ENCODE results near the gene FEZ2. TPM values are rescaled to one million over a fixed set of nuclear protein-coding genes. Genes with fewer than 3 reads are reported as not detected.

FEZ2 gene
- total RNA-seq, 4 donors from 2014 or later = 34.3 to 51.6 (median 44.5) TPM

- DNase-seq = no peak
- intact Hi-C loops (cut with DNase I) = no loop called here
- H3K36me3 ChIP-seq = no peaks in the 10 kb centered on the region
- no peaks in the 10 kb centered on the region for H3K9me3 ChIP-seq
- WGBS, 2 donors = 81 to 93% methylated on average over 6 of the region's 6 CpGs
- no peak overlapping the region for H3K27ac ChIP-seq
- H3K27me3 ChIP-seq = no peaks in the 10 kb centered on the region
- H3K4me1 ChIP-seq = no peaks in the 10 kb centered on the region
- TF ChIP-seq POLR2A (IDR thresholded peaks at IDR 0.05) = no peak
- TF ChIP-seq, protein P1, sequence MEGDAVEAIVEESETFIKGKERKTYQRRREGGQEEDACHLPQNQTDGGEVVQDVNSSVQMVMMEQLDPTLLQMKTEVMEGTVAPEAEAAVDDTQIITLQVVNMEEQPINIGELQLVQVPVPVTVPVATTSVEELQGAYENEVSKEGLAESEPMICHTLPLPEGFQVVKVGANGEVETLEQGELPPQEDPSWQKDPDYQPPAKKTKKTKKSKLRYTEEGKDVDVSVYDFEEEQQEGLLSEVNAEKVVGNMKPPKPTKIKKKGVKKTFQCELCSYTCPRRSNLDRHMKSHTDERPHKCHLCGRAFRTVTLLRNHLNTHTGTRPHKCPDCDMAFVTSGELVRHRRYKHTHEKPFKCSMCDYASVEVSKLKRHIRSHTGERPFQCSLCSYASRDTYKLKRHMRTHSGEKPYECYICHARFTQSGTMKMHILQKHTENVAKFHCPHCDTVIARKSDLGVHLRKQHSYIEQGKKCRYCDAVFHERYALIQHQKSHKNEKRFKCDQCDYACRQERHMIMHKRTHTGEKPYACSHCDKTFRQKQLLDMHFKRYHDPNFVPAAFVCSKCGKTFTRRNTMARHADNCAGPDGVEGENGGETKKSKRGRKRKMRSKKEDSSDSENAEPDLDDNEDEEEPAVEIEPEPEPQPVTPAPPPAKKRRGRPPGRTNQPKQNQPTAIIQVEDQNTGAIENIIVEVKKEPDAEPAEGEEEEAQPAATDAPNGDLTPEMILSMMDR (IDR thresholded peaks at IDR 0.05) = no peak
- H3K4me3 ChIP-seq (replicated peaks in 1 of 3) = no peak overlapping the region
These were observed 17.3 kb upstream of the FEZ2 start for GRCh38 chr2:36615222-36615621.

GRCh38 chr2:36613801-36614200, 15.8 kb upstream of the FEZ2 start:
- Histone ChIP-seq H3K36me3 (no peaks in the 10 kb centered on the region), H3K27me3 (no peaks in the 10 kb centered on the region), H3K27ac (no peak overlapping the region), H3K4me1 (no peaks in the 10 kb centered on the region), H3K9me3 (no peaks in the 10 kb centered on the region), H3K4me3 (replicated peaks in 1 of 3) (no peak overlapping the region)
- WGBS, 2 donors = 79 to 86% methylated on average over 1 of the region's 1 CpG
- TF ChIP-seq, protein P1 (IDR thresholded peaks at IDR 0.05) = no peak
- no peak for TF ChIP-seq POLR2A (IDR thresholded peaks at IDR 0.05)
- no peak for DNase-seq
- intact Hi-C loops (cut with DNase I) = no loop called here

GRCh38 chr2:36611316-36611990, 13.5 kb upstream of the FEZ2 start:
- Histone ChIP-seq H3K36me3 (no peaks in the 10 kb centered on the region), H3K27ac (no peak overlapping the region), H3K4me1 (no peaks in the 10 kb centered on the region), H3K4me3 (replicated peaks in 1 of 3) (no peak overlapping the region), H3K27me3 (no peaks in the 10 kb centered on the region), H3K9me3 (no peaks in the 10 kb centered on the region)
- TF ChIP-seq, protein P1 (IDR thresholded peaks at IDR 0.05) = no peak
- no peak for TF ChIP-seq POLR2A (IDR thresholded peaks at IDR 0.05)
- WGBS, 2 donors = 84 to 87% methylated on average over 5 of the region's 5 CpGs
- intact Hi-C loops (cut with DNase I) = no loop called here
- no peak for DNase-seq

GRCh38 chr2:36609507-36609906, 11.5 kb upstream of the FEZ2 start:
- intact Hi-C loops (cut with DNase I) = no loop called here
- TF ChIP-seq, protein P1 (IDR thresholded peaks at IDR 0.05) = no peak
- TF ChIP-seq POLR2A (IDR thresholded peaks at IDR 0.05) = no peak
- WGBS, 2 donors = 68 to 93% methylated on average over 1 of the region's 1 CpG

GRCh38 chr2:36607947-36608346, 10.0 kb upstream of the FEZ2 start:
- no peaks in the 10 kb centered on the region for H3K4me1 ChIP-seq
- no peaks in the 10 kb centered on the region for H3K36me3 ChIP-seq
- TF ChIP-seq POLR2A (IDR thresholded peaks at IDR 0.05) = no peak
- TF ChIP-seq, protein P1 (IDR thresholded peaks at IDR 0.05) = no peak
- intact Hi-C loops (cut with DNase I) = no loop called here
- no peak overlapping the region for H3K27ac ChIP-seq
- no peaks in the 10 kb centered on the region for H3K9me3 ChIP-seq
- no peak for DNase-seq
- H3K27me3 ChIP-seq = no peaks in the 10 kb centered on the region
- WGBS, 2 donors = 89 to 96% methylated on average over 3 of the region's 3 CpGs
- H3K4me3 ChIP-seq (replicated peaks in 1 of 3) = no peak overlapping the region

More at GRCh38 chr2:36609507-36609906, 11.5 kb upstream of the FEZ2 start:
- H3K4me3 ChIP-seq (replicated peaks in 1 of 3) = no peak overlapping the region
- no peaks in the 10 kb centered on the region for H3K36me3 ChIP-seq
- H3K27ac ChIP-seq = no peak overlapping the region
- H3K4me1 ChIP-seq = no peaks in the 10 kb centered on the region
- DNase-seq = no peak
- no peaks in the 10 kb centered on the region for H3K9me3 ChIP-seq
- no peaks in the 10 kb centered on the region for H3K27me3 ChIP-seq

Measured in thyroid gland (tissue), 4 donors.